HCT116 (cell line): ENCODE data around the gene HIBADH.

ENCODE experiments used
- ATF3 ChIP-seq: IDR thresholded peaks from 2 replicates; pipeline ENCODE4 v1.6.1; 2012
- CEBPB ChIP-seq: IDR thresholded peaks from 2 replicates; pipeline ENCODE4 v1.6.1; 2012; ENCODE audit warnings: low read depth
- CTCF ChIP-seq, 3 experiments: fragments of 200-600 bp in 1 of 3; sonication (generic) in 1 of 3; IDR thresholded peaks in 2 of 3; conservative IDR thresholded peaks in 1 of 3; 2 replicates each; pipeline ENCODE4 v1.5.1; 2012 to 2017; ENCODE audit warnings: low read depth in 2 of 3, low read length in 2 of 3, antibody characterized with exemption in 1 of 3, borderline replicate concordance in 1 of 3, control low read depth in 1 of 3, mild to moderate bottlenecking in 1 of 3, mixed read lengths in 1 of 3, mixed run types in 1 of 3, moderate library complexity in 1 of 3; ENCODE audit not compliant: insufficient read depth in 1 of 3
- EZH2phosphoT487 ChIP-seq: fragments of 200-600 bp; IDR thresholded peaks from 2 replicates; pipeline ENCODE4 v1.6.1; 2018; ENCODE audit warnings: antibody characterized with exemption, borderline replicate concordance
- JUND ChIP-seq: IDR thresholded peaks from 2 replicates; pipeline ENCODE4 v1.6.1; 2012
- MAX ChIP-seq: IDR thresholded peaks from 2 replicates; pipeline ENCODE4 v1.6.1; 2012
- POLR2A ChIP-seq: IDR thresholded peaks from 2 replicates; pipeline ENCODE4 v1.7.0; 2011; ENCODE audit warnings: borderline replicate concordance; ENCODE audit not compliant: insufficient read depth, insufficient read length; ENCODE audit errors: extremely low read depth
- POLR2AphosphoS5 ChIP-seq: IDR thresholded peaks from 2 replicates; pipeline ENCODE4 v1.6.1; 2011; ENCODE audit warnings: mild to moderate bottlenecking, low read depth, low read length, moderate library complexity
- RAD21 ChIP-seq: IDR thresholded peaks from 2 replicates; pipeline ENCODE4 v1.6.1; 2012; ENCODE audit warnings: low read depth, mild to moderate bottlenecking
- REST ChIP-seq: IDR thresholded peaks from 2 replicates; pipeline ENCODE4 v1.6.1; 2012; ENCODE audit warnings: low read depth
- SP1 ChIP-seq: IDR thresholded peaks from 2 replicates; pipeline ENCODE4 v1.6.1; 2012; ENCODE audit warnings: low read depth
- TCF7L2 ChIP-seq: IDR thresholded peaks from 2 replicates; pipeline ENCODE4 v1.7.0; 2011; ENCODE audit warnings: borderline replicate concordance, inconsistent platforms; ENCODE audit not compliant: insufficient read depth, insufficient read length; ENCODE audit errors: extremely low read depth
- ZBTB33 ChIP-seq: IDR thresholded peaks from 2 replicates; pipeline ENCODE4 v1.6.1; 2011; ENCODE audit warnings: mild to moderate bottlenecking, low read length, moderate library complexity; ENCODE audit not compliant: insufficient replicate concordance; ENCODE audit errors: extremely low read depth
- ZFX ChIP-seq: fragments of 450-650 bp; IDR thresholded peaks from 2 replicates; pipeline ENCODE4 v1.6.1; 2017

GRCh38 chr7:27600247-27600646, 62.4 kb downstream of the HIBADH start:
- no peak for TF ChIP-seq REST
- no peak for TF ChIP-seq POLR2A
- no peak for TF ChIP-seq CEBPB
- no peak for TF ChIP-seq CTCF (IDR thresholded peaks at IDR 0.05 in 2 of 3, conservative IDR thresholded peaks at IDR 0.05 in 1 of 3; ENCODE audit: borderline replicate concordance in 1 of 3, insufficient read depth in 1 of 3, low read depth in 2 of 3, low read length in 2 of 3)
- TF ChIP-seq EZH2phosphoT487 = no peak
- no peak for TF ChIP-seq POLR2AphosphoS5
- TF ChIP-seq RAD21 = no peak
- TF ChIP-seq ATF3 = no peak
- no peak for TF ChIP-seq ZFX
- TF ChIP-seq MAX = no peak
- TF ChIP-seq ZBTB33 = no peak
- TF ChIP-seq TCF7L2 = no peak
- no peak for TF ChIP-seq SP1
- no peak for TF ChIP-seq JUND
